Stimulated activated CD4-positive, alpha-beta T cell treated with anti-CD3 and anti-CD28 coated beads, Interleukin-12 subunit alpha, Interleukin-12 subunit beta, amount 100 ng/mL, for 48 hours (primary cell): ENCODE measurements around the gene GLDC.
A peak's percentile ranks its signal among the peaks of the same experiment; 100 is the strongest.
"Not testable (repeated sequence)": the region's sequence is repeated elsewhere in the genome, so short reads cannot be mapped to it uniquely, and the experiment has no call there.

Source experiments
- DNase-seq, 3 donors: peaks; one replicate each; pipeline ENCODE4 v3.0.0-alpha.2; 2020; ENCODE audit warnings: low read depth in 2 of 3, low spot score in 1 of 3

The GLDC gene

GRCh38 chr9:6622784-6623183 is 22.7 kb downstream of the GLDC start:
- not testable (repeated sequence) for DNase-seq

DNA sequence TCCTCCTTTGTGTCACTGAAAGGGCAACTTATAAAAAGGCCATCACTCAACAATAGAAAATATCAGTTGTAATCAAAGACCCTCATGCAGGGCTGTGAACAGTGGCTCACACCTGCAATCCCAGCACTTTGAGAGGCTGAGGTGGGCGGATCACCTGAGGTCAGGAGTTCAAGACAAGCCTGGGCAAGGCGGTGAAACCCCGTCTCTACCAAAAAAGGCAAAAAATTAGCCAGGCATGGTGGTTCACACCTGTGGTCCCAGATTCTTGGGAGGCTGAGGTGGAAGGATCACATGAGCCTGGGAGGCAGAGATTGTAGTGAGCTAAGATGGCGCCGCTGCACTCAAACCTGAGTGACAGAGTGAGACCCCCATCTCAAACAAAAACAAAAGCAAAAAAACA is 24.7 kb downstream of the GLDC start:
- no peak for DNase-seq

DNA sequence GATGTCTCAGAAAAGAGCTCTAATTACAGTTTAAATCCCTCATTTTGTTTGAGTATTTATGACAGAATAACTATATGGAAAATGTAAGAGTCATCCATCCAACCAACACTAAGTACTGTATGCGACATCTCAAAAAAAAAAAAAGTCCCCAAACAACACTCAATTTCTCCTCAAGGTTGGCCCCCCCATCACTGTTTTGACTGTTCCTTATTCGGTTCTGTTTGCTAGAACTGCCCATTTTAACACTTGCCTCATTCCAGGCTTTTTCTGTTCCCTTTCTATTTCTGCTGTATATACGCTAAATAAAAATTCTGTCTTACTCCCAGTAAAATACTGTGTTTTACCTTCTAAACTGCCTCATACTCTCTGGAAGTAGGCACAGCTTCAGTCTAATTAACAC is 25.2 kb downstream of the GLDC start:
- DNase-seq, result no peak

GRCh38 chr9:6619909-6620308 is 25.6 kb downstream of the GLDC start:
- no peak for DNase-seq

- DNase-seq, result no peak
Observed at GRCh38 chr9:6616951-6617602, 28.5 kb downstream of the GLDC start.

GRCh38 chr9:6614489-6614888 is 31.0 kb downstream of the GLDC start:
- DNase-seq, result no peak

DNA sequence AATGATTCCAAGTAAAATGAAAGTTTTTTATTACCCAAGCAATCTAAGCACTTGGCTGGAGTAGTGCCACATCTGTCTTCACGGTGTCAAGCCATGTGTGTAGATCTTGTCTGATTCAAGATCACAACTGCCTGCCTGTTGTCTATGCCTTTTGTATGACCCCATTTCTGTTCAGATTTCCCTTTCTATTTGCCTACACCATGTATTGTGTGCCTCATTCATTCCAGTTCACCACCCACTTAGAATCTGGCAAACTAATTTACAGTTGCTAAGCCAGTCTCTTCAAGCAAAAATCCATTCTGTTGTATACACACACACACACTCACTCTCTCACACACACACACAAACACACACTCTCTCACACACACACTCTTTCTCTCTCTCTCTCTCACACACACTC is 33.7 kb downstream of the GLDC start:
- DNase-seq, result no peak

- DNase-seq, result no peak
Observed at GRCh38 chr9:6610073-6610472, 35.5 kb downstream of the GLDC start.

- DNase-seq, result no peak
Observed at GRCh38 chr9:6609497-6610016, 36.0 kb downstream of the GLDC start.

DNA sequence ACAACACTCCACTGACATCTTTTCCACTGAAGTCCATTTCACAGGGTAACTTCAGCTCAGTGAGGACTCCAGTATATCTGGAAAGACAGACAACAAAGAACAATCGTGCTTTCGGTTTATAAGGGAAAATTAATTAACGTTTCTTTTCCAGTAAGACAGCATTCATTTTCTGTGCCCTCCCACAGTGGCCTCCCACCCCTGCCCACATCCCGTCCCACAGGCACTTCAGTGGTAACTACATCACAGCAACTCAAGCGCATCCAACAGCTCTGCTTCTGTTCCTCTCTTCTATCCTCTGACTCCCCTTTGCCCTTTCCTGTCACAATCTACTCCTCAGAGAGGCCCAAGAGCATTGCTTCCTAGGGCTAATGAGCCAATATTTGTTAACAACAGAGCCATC is 40.3 kb downstream of the GLDC start:
- DNase-seq, result peak in 1 of 3 donors; percentile 1

DNA sequence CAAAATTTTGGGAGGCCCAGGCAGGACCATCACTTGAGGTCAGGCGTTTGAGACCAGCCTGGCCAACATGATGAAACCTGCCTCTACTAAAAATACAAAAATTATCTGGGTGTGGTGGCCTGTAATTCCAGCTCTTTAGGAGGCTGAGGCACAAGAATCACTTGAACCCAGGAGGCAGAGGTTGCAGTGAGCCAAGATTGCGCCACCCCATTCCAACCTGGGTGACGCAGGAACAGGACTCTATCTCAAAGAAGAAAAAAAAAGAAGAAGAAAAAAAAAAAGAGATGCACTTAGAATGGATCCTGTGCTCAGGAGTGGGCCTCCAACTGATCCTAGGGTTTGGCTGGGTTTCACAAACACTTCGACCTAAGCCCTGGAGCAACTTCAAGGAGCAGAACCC is 45.1 kb downstream of the GLDC start:
- DNase-seq, result no peak

- DNase-seq, result no peak
Observed at GRCh38 chr9:6600006-6600405, 45.5 kb downstream of the GLDC start.

DNA sequence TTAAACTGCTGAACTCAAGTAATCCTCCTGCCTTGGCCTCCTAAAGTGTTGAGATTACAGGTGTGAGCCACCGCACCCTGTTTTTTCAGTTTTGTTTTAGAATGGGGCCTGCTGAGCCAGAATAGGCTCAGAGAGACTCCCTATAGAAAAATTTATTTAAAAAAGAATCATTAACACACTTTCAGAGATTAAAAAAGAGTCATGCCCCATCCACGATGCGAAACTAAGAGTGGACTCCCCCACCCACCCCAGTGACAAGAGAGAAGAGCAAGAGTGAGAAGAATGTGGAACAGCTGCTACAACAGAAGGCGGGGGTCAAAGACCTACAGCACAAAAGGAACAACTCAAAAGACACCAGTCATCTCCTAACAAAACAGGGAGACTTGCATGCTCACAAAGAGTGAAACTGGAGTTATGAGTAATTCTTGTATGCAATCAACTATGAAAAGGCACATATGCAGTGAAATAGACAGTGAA is 47.2 kb downstream of the GLDC start:
- DNase-seq, result peak; percentile 8 to 34 (median 30)

DNA sequence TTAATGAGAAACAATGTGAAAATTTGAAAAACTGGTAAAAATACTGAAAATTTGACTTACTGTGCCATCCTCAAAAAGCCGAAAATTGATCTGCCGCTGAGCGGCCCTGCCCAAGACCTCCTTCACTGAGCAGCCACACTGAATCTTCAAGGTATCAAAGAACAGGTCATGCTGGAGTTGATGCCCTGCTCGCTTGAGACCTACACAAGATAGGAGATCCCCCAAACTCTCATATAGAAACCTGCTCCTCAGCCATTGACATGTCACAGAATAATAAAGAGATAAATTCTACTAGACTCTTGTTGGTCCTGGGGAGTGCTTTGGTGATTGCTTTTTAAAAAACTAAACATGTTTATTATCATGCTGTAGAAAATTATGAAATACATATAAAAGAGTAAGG is 52.7 kb downstream of the GLDC start:
- DNase-seq, result no peak

GRCh38 chr9:6592231-6592630 is 53.3 kb downstream of the GLDC start:
- DNase-seq, result no peak

GRCh38 chr9:6590772-6591384 is 54.7 kb downstream of the GLDC start:
- no peak for DNase-seq

GRCh38 chr9:6590334-6590733 is 55.2 kb downstream of the GLDC start:
- DNase-seq, result no peak

- DNase-seq, result peak in 1 of 3 donors; percentile 12
Observed at GRCh38 chr9:6584881-6585597, 60.5 kb downstream of the GLDC start.

DNA sequence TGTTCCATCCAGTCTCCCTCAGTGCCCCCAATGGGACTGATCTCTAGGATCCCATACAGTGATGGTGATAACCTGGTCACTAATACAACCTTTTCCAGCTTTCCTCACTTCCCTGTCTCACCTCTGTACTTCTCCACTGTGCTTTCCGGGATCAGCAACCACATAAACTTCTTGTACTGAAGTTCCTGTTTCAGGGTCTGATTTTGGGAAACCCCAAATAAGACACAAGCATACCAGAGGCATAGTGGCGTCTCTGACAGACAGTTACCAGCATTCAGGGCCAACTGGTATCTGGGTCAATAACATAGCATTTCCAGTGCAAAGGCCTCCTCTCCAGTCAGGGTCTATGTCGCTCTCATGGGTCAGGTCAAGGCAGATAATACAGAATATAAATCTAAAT is 64.3 kb downstream of the GLDC start:
- no peak for DNase-seq

DNA sequence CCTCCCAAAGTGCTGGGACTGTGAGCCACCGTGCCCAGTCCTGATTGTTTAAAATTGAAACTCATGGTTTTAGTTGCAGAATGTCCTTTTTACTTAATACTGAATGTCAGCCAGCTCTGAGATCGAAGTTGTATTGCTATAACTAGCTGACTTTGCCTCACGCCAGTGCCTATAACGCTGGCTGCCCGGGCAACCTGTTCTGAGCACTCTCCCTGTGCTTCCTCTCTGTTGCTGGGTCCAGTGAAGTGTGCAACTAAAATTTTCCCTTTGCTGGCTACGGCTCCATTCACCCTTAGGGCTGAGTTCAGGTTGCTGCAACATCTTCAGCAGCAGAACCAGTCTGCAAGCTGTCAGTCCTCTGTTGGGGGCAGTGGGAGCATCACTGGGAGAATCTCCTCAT is 65.9 kb downstream of the GLDC start:
- DNase-seq, result no peak

- no peak for DNase-seq
Observed at GRCh38 chr9:6576987-6577386, 68.5 kb downstream of the GLDC start.
